NCI-H2196 (cell line): ENCODE results near the gene PACSIN2.

Source experiments
- DNase-seq: peaks from one replicate; lab custom pipeline; 2025; ENCODE audit not compliant: unreplicated experiment; lab: John Stamatoyannopoulos, UW

PACSIN2 gene

GRCh38 chr22:42908374-42908746 lies 106.6 kb downstream of the PACSIN2 start:
- DNase-seq: no peak

DNA sequence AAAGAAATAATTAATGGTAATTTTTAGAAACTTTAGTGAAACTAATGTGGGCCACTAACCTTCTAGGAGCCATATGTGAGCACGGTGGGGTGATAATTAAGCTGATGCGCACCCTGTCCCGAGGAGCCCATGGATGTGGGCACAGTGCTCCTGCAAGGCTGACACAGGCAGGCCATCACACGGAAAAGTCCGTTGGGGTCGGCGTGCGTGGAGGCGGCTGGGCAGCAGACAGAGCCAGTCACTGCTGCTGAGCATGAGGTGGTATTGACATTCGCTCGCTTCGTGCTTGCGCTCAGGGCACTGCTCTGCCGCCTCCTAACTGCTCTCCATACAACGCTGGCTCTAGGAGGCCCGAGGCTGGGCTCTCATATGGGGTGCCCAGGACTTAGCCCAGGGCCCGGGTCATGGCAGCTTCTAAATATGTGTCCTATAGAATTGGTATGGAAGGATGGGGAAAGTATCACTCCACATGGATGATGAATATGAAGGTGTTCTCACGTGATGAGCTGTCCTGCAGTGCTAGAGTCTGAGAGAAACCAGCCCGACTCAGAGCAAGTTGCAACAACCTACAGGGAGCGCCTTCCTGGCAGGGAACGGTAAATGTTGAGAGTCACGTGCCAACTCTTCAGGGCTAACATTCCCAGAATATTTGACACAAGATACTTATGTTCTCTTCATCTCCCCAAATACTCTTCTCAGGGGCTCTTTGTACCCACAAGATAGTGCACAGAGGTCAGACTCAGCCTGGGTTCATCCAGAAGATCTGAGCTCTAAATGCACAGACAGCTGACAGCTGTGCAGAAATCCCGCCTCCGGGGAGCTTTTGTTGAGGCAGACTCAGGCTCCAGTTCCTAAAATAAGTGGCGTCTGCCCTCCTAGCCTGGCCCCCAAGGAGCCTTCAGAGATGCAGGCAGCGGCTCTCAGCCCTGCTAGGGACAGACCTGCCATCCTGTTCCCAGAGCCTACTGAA lies 107.3 kb downstream of the PACSIN2 start:
- DNase-seq: no peak

DNA sequence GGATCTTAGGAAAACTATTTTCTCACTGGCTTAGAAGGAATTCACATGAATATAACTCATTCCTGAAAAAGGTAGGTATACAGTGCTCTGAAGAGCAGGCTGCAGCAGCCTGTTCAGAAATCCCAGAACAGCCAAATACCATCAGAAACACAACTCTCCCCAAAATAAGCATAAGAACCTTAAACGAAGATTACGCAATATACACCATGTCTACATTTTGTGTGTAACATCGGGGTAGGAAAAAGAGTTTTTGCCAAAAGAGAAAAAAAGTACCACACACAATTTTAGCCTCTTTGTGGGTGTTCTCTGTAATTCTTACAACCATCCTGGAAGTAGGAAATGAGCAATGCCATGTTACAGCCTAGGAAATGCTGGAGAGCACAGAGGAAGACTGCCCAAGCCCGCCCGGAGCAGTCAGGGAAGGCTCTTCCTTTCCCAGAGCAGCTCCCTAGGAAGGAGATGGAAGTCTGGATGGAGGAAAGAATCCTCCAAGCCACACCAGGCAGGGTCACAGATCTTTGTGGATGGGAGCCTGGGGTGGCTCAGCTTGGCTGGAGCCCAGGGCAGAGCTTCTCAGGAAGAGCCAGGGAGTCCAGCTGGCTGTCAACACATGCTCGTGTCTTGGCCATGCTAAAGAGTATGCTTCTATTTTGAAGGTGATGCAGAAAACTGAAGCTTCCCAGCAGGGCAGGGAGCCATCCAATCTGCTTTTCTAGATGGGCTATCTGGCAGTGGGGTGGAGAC lies 108.2 kb downstream of the PACSIN2 start:
- peak; percentile 35 for DNase-seq

DNA sequence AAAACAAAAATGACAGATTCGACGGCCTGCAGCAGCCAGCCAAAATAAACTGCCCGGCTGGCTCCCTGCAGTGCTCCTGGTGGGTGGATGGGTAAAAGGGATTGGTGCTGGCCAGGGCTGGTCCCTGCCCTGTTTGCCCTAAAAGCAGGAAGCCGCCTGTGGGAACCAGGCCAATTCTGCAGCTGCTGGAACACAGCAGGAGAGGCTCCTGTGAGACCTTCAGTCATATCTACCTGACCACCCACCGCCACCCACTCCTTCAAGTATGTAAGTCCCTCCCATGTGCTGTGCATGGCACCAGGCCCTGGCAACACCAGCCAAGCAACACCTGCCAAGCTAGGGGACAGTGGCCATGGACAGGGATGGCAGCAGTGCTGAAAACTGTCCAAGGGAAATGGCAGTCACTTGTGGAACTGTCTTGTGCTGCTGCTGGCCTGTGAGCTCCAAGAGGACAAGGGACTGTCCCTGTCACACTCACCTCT lies 109.2 kb downstream of the PACSIN2 start:
- DNase-seq: peak; percentile 93

GRCh38 chr22:42905217-42905616 lies 109.7 kb downstream of the PACSIN2 start:
- DNase-seq: peak; percentile 51

DNA sequence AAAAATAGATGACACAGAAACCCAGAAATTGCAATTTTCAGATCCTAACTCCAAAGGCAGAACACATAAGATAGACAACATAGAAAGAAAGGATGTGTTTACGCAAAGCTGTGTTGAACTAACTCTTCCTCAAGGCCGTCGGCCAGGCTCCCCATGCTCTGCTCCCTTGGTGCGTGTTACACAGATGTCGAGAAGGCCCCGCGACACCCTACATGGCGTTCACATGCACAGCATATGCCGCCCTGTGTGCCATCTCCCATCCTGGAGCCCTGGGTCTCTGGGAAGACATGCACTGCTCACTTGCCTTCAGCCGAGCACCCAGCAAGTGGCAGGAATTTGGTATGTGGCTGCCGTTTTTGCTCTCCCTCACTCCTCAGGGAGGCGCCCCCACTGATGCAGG lies 110.9 kb downstream of the PACSIN2 start:
- DNase-seq: no peak

DNA sequence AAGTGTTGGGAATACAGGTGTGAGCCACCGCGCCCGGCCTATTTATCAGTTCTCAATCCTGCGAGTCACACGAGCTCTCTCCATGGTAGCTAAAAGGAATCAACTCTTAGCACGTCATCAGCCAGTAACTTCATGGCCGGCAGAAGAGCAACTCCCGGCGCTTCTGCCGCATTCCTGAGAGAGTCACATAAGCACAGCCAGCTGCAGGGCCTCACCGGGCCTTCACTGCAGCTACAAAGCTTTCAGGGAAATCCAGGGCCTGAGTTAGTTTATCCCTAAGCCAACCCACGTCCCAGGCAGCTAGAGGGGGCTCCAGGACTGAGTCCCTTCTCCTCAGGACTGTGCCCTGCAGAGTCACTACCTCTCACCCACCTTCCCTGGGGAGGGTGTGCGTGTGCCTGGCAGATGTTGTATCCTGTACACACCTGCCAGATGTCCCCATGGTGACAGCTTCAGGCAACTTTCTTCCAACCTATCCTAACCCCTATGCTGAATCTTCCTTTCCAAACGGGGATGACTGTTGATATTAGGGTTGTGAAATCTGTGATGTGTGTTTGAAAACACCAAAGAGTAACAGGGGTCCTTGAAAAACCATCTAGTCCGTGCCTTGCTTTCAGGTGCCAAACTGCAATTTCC lies 112.0 kb downstream of the PACSIN2 start:
- no peak for DNase-seq

GRCh38 chr22:42901790-42902508 lies 113.0 kb downstream of the PACSIN2 start:
- DNase-seq: no peak

GRCh38 chr22:42897960-42898359 lies 117.0 kb downstream of the PACSIN2 start:
- no peak for DNase-seq

DNA sequence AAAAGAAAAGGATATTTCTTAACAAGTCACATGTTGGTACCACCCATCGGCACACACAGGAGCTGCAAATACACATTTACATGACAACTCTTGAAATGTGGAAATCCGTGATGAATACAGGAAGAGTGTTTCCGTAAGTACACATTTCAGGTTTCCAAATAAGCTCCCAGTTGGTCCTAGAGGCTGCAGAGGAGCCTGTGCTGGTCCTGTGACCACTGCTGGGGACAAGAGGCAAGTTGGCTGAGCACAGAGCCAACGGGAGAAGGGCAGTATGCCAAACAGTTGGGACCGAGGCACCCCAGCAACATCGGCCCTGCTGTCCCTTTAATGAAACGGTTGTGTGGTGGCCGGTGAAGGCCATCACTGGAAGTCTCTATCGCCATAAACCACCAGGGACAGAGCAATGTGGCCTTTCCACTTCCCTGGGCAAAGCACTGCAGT lies 119.4 kb downstream of the PACSIN2 start:
- no peak for DNase-seq

DNA sequence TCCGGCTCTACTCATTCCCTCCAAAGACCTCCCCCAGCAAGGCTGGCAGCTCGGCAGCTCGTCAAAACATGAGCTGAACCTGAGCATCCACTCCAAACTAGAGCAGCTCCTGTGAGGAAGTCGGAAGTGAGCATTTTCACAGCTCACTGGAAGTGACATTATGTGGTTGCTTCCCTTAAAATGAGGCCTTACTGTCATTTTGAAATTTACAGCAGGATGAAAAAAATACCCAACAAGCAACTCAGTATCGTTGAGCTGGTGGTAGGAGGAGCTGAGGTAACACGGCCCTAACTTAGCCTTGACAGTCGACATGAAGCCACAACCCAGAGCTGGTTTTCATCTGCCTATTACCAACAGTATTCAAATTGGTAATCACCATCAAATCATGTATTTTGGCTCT lies 119.9 kb downstream of the PACSIN2 start:
- DNase-seq: no peak

- no peak for DNase-seq
These were observed 121.4 kb downstream of the PACSIN2 start for GRCh38 chr22:42893371-42894150.

GRCh38 chr22:42892571-42893316 lies 122.2 kb downstream of the PACSIN2 start:
- DNase-seq: no peak

DNA sequence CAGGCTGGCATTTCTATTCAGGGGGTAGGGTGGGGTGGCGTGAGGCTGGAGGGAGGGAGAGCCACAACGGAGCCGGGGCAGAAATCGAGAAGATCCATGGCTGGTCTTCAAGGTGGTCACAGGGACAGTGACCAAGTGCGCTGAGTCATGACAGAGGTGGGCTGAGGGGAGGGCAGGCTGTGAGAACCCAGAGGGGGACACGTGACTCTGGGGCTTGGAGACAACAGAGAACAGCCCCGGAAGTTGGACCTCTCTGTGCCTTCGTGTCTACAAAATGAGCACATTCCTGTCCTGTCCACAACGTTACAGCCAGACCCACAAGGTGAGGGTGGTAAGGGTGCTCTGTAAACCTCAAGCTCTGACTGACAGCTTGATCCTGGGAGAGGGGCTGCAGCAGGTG lies 122.8 kb downstream of the PACSIN2 start:
- no peak for DNase-seq

DNA sequence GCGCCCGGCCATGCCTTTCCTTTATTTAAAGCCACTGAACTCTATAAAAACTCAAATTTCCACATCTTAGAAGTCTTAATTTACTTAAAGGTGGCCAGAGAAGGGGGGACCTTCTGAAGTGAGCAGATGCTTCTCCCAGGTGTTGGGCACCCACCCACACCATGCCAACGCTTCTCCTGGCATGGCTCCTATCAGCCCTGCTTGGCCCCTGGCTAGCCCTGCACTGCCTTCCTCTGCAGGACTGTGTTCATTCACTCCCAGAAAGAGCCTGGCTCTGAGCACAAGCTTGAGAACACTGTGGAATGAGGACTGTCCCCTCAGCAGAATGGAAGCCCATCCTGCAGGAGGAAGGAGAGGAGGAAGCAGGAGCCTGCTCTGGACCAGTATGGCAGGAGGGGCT lies 123.3 kb downstream of the PACSIN2 start:
- DNase-seq: no peak

DNA sequence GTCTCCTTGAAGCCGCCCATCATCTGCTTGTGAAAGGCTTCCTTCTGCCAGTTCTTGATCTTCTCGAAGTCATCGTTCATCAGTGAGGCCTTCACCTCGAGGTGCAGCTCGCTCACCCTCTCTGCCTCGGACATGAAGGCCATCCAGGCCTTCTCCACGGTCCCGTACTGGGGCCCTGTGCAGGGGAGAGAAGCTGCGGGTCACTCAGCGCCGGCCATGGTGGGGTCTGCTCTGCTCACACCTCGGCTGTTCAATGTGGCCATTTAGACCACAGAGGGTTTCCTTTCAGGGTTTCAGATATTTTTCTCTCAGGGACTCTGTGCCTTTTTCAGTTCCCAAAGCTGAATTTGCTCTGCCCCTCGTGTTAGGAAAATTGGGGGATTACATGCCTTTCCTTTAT lies 123.9 kb downstream of the PACSIN2 start:
- no peak for DNase-seq

GRCh38 chr22:42889304-42889703 lies 125.6 kb downstream of the PACSIN2 start:
- no peak for DNase-seq

- DNase-seq: no peak
These were observed 127.1 kb downstream of the PACSIN2 start for GRCh38 chr22:42887523-42888507.
